Measurements from ENCODE around the gene METTL2A.
"Not testable (repeated sequence)": the region's sequence is repeated elsewhere in the genome, so short reads cannot be mapped to it uniquely, and the experiment has no call there.

METTL2A gene

GRCh38 chr17:62471380-62471880, 47.7 kb downstream of the METTL2A start:
- DNase-seq (ENCODE audit: low read depth) = not testable (repeated sequence)

GRCh38 chr17:62473030-62473982, 49.6 kb downstream of the METTL2A start:
- DNase-seq (ENCODE audit: low read depth); H3K4me3 ChIP-seq (ENCODE audit: low read depth, low read length): not testable (repeated sequence)

More at GRCh38 chr17:62471380-62471880, 47.7 kb downstream of the METTL2A start:
- H3K4me3 ChIP-seq (ENCODE audit: low read depth, low read length) = not testable (repeated sequence)

- not testable (repeated sequence) for DNase-seq (ENCODE audit: low read depth)
- peak overlapping the region; percentile 74 for H3K4me3 ChIP-seq (ENCODE audit: low read depth, low read length)
Observed at GRCh38 chr17:62477111-62477510, 53.4 kb downstream of the METTL2A start.

- H3K4me3 ChIP-seq (ENCODE audit: low read depth, low read length) = peak overlapping the region; percentile 74
- DNase-seq (ENCODE audit: low read depth) = peak; percentile 34
Observed at GRCh38 chr17:62477718-62478408, 54.2 kb downstream of the METTL2A start.

- DNase-seq (ENCODE audit: low read depth) = peak; percentile 93
- no peak for TF ChIP-seq CTCF (IDR thresholded peaks at IDR 0.05; ENCODE audit: insufficient read depth, low read depth, low read length, missing control alignments)
- H3K4me3 ChIP-seq (ENCODE audit: low read depth, low read length) = peak within 1 kb of the TSS; percentile 90
Observed at GRCh38 chr17:62478424-62478879, 54.8 kb downstream of the METTL2A start, which contains the start of gene TLK2. TLK2 (plus strand) TSS chr17:62478825; CDS start chr17:62481126, 2,301 bp downstream.

GRCh38 chr17:62478880-62479638, 55.4 kb downstream of the METTL2A start:
- peak overlapping the region; percentile 90 for H3K4me3 ChIP-seq (ENCODE audit: low read depth, low read length)
- DNase-seq (ENCODE audit: low read depth) = peak; percentile 31

- H3K4me3 ChIP-seq (ENCODE audit: low read depth, low read length) = peak overlapping the region; percentile 90
- DNase-seq (ENCODE audit: low read depth) = not testable (repeated sequence)
Observed at GRCh38 chr17:62479639-62480258, 56.1 kb downstream of the METTL2A start.

GRCh38 chr17:62482553-62482952, 58.9 kb downstream of the METTL2A start:
- not testable (repeated sequence) for DNase-seq (ENCODE audit: low read depth); H3K4me3 ChIP-seq (ENCODE audit: low read depth, low read length)

GRCh38 chr17:62490990-62491389, 67.3 kb downstream of the METTL2A start:
- not testable (repeated sequence) for DNase-seq (ENCODE audit: low read depth); H3K4me3 ChIP-seq (ENCODE audit: low read depth, low read length)

- DNase-seq (ENCODE audit: low read depth); H3K4me3 ChIP-seq (ENCODE audit: low read depth, low read length): not testable (repeated sequence)
Observed at GRCh38 chr17:62493049-62493655, 69.5 kb downstream of the METTL2A start.

GRCh38 chr17:62494073-62494472, 70.4 kb downstream of the METTL2A start:
- not testable (repeated sequence) for H3K4me3 ChIP-seq (ENCODE audit: low read depth, low read length)
- peak; percentile 28 for DNase-seq (ENCODE audit: low read depth)

- not testable (repeated sequence) for H3K4me3 ChIP-seq (ENCODE audit: low read depth, low read length); DNase-seq (ENCODE audit: low read depth)
Observed at GRCh38 chr17:62496344-62496743, 72.6 kb downstream of the METTL2A start.

GRCh38 chr17:62498796-62499195, 75.1 kb downstream of the METTL2A start:
- H3K4me3 ChIP-seq (ENCODE audit: low read depth, low read length); DNase-seq (ENCODE audit: low read depth): not testable (repeated sequence)
